Astrocyte of the spinal cord (primary cell): Measurements from ENCODE around the gene FBP1.

Experiments used
- DNase-seq: peaks from one replicate; pipeline ENCODE4 v3.0.0; 2011; ENCODE audit warnings: low read depth, low spot score
- H3K4me3 ChIP-seq: 2 replicates; pipeline ENCODE4 v1.5.1; 2011; ENCODE audit warnings: low read depth, mild to moderate bottlenecking, low read length, moderate library complexity
- in situ Hi-C: cut with HindIII; loops from 2 replicates; pipeline ENCODE4 v1.10.0; 2017; ENCODE audit warnings: low sequenced_read_pairs
- TF ChIP-seq, protein P1 (sequence below): IDR thresholded peaks from 2 replicates; pipeline ENCODE4 v1.5.1; 2012; ENCODE audit warnings: low read depth, mild to moderate bottlenecking, low read length, inconsistent platforms

Gene FBP1

GRCh38 chr9:94668928-94669729 is 29.8 kb upstream of the FBP1 start:
- DNase-seq, result peak; percentile 55
- TF ChIP-seq, protein P1, sequence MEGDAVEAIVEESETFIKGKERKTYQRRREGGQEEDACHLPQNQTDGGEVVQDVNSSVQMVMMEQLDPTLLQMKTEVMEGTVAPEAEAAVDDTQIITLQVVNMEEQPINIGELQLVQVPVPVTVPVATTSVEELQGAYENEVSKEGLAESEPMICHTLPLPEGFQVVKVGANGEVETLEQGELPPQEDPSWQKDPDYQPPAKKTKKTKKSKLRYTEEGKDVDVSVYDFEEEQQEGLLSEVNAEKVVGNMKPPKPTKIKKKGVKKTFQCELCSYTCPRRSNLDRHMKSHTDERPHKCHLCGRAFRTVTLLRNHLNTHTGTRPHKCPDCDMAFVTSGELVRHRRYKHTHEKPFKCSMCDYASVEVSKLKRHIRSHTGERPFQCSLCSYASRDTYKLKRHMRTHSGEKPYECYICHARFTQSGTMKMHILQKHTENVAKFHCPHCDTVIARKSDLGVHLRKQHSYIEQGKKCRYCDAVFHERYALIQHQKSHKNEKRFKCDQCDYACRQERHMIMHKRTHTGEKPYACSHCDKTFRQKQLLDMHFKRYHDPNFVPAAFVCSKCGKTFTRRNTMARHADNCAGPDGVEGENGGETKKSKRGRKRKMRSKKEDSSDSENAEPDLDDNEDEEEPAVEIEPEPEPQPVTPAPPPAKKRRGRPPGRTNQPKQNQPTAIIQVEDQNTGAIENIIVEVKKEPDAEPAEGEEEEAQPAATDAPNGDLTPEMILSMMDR, result peak; percentile 98
- no peak overlapping the region for H3K4me3 ChIP-seq
- in situ Hi-C loops, result no loop called here

- TF ChIP-seq, protein P1, result no peak
- in situ Hi-C loops, result no loop called here
- no peak for DNase-seq
- H3K4me3 ChIP-seq, result no peak overlapping the region
Observed at GRCh38 chr9:94668418-94668927, 29.2 kb upstream of the FBP1 start.

DNA sequence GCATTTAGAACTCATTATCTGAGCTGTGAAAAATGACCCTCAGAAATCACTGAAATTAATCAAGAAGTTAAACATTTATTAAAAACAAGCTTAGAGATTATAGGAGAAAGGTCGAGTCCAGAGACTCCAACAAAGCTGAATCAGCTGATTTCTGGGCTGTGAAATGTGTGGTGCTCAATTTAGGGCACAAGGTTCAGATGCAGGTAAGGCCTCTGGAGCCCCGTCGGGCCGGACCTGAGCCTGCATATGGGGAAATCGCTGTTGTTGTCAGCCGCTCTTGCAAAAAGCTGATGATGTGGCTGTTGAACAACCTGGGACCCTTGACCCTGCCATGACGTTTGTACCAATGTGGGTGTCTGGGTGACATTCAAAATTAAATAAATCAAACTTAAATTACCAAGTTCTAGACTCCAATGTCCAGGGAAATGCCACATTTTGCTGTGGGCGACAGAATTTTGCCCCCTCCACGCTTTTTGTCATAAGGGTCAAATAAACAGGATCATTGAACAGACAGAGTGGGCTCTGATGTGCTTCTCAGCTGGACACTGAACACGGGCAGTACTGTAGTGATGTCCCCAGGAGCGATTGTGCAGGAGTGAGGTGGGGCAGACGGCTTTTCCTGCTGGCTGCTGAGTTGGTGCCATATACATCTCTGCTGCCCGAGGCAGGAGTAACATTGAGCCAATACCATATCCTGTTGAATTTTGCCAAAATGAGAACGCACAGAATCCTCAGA is 27.2 kb upstream of the FBP1 start:
- TF ChIP-seq, protein P1, result no peak
- no peak for DNase-seq
- in situ Hi-C loops, result no loop called here
- H3K4me3 ChIP-seq, result no peak overlapping the region

DNA sequence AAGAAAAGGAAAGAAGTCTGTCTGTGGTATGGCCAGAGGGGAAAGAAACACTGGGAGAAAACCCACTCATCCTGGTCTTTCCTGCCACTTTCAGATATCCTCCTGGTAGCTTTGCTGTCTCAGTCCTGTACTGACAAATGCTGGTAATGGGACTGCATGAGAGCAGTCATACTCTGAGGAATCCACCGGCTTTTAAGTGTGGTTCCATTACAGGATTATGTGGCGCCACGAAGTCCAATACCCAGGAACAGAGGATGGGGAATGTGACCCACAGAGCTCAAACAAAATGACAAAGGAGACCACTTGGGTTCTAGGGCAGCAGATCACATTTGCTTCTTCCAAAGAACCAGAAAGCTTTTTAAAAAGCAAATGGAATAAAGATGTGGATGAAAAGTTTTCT is 26.3 kb upstream of the FBP1 start:
- no peak overlapping the region for H3K4me3 ChIP-seq
- TF ChIP-seq, protein P1, result no peak
- in situ Hi-C loops, result no loop called here
- DNase-seq, result no peak

GRCh38 chr9:94664801-94665200 is 25.5 kb upstream of the FBP1 start:
- TF ChIP-seq, protein P1, result no peak
- no peak for DNase-seq
- in situ Hi-C loops, result no loop called here
- H3K4me3 ChIP-seq, result no peak overlapping the region

- DNase-seq, result no peak
- TF ChIP-seq, protein P1, result no peak
- in situ Hi-C loops, result no loop called here
- no peak overlapping the region for H3K4me3 ChIP-seq
Observed at GRCh38 chr9:94663640-94664039, 24.3 kb upstream of the FBP1 start.
